ENCODE data around the gene SETDB2. TPM values are rescaled to one million over a fixed set of nuclear protein-coding genes. Genes with fewer than 3 reads are reported as not detected.

SETDB2 gene
- polyA plus RNA-seq, 3 donors: 4.8 to 6.8 (median 6.4) TPM

GRCh38 chr13:49454388-49455006 lies 10.4 kb downstream of the SETDB2 start:
- Histone ChIP-seq H3K36me3 (replicated peaks in 1 of 2; ENCODE audit: control insufficient read depth in 1 of 2, insufficient read depth in 2 of 2, low read length in 2 of 2) (peaks cover 4 to 21% of the 10 kb centered on the region in 2 donors), H3K4me1 (ENCODE audit: control insufficient read depth in 1 of 2, insufficient read depth in 2 of 2, low read length in 2 of 2) (no peaks in the 10 kb centered on the region), H3K27ac (ENCODE audit: low read depth in 1 of 2, low read length in 2 of 2) (no peak overlapping the region), H3K9ac (ENCODE audit: insufficient read depth, low read length, poor library complexity, severe bottlenecking) (no peak overlapping the region), H3K4me3 (replicated peaks in 1 of 3; ENCODE audit: low read depth in 2 of 3, low read length in 3 of 3) (no peak overlapping the region), H3K4me2 (replicated peaks; ENCODE audit: extremely low read depth, low read length, poor library complexity, severe bottlenecking) (no peak overlapping the region), H4K20me1 (ENCODE audit: insufficient read depth, low read length) (no peaks in the 10 kb centered on the region), H3K27me3 (ENCODE audit: control insufficient read depth in 2 of 2, insufficient read depth in 2 of 2, low read length in 2 of 2) (no peaks in the 10 kb centered on the region), H3K79me2 (ENCODE audit: insufficient read depth, low read length) (peaks cover 18% of the 10 kb centered on the region), H3K9me3 (replicated peaks in 1 of 2; ENCODE audit: control insufficient read depth in 1 of 2, insufficient read depth in 1 of 2, low read length in 2 of 2) (no peaks in the 10 kb centered on the region), H2AFZ (ENCODE audit: insufficient read depth, low read depth, low read length, poor library complexity, severe bottlenecking) (no peak overlapping the region)
- no peaks in the 10 kb centered on the region for H3K9me3 Mint-ChIP-seq
- no peak for TF ChIP-seq CTCF (IDR thresholded peaks at IDR 0.05)
- no peak overlapping the region for H3K4me3 Mint-ChIP-seq
- intact Hi-C loops (cut with micrococcal nuclease): no loop called here
- H3K27me3 Mint-ChIP-seq (ENCODE audit: low read depth in 3 of 3): no peaks in the 10 kb centered on the region
- WGBS (ENCODE audit: insufficient coverage): no CpG with 5 or more reads among the region's 4 CpGs
- peaks cover 7% of the 10 kb centered on the region for H3K4me1 Mint-ChIP-seq
- peaks cover 22% of the 10 kb centered on the region in 2 donors for H3K36me3 Mint-ChIP-seq
- no peak overlapping the region for H3K27ac Mint-ChIP-seq
- no peak for DNase-seq

- H3K36me3 Mint-ChIP-seq: peaks cover 22 to 23% of the 10 kb centered on the region in 2 donors
- Histone ChIP-seq H3K36me3 (replicated peaks in 1 of 2; ENCODE audit: control insufficient read depth in 1 of 2, insufficient read depth in 2 of 2, low read length in 2 of 2) (peaks cover 4 to 22% of the 10 kb centered on the region in 2 donors), H4K20me1 (ENCODE audit: insufficient read depth, low read length) (no peaks in the 10 kb centered on the region), H3K27me3 (ENCODE audit: control insufficient read depth in 2 of 2, insufficient read depth in 2 of 2, low read length in 2 of 2) (no peaks in the 10 kb centered on the region), H3K4me3 (replicated peaks in 1 of 3; ENCODE audit: low read depth in 2 of 3, low read length in 3 of 3) (no peak overlapping the region), H3K4me1 (ENCODE audit: control insufficient read depth in 1 of 2, insufficient read depth in 2 of 2, low read length in 2 of 2) (no peaks in the 10 kb centered on the region), H3K27ac (ENCODE audit: low read depth in 1 of 2, low read length in 2 of 2) (no peak overlapping the region), H3K79me2 (ENCODE audit: insufficient read depth, low read length) (peaks cover 13% of the 10 kb centered on the region), H3K9ac (ENCODE audit: insufficient read depth, low read length, poor library complexity, severe bottlenecking) (no peak overlapping the region), H3K9me3 (replicated peaks in 1 of 2; ENCODE audit: control insufficient read depth in 1 of 2, insufficient read depth in 1 of 2, low read length in 2 of 2) (no peaks in the 10 kb centered on the region), H2AFZ (ENCODE audit: insufficient read depth, low read depth, low read length, poor library complexity, severe bottlenecking) (no peak overlapping the region), H3K4me2 (replicated peaks; ENCODE audit: extremely low read depth, low read length, poor library complexity, severe bottlenecking) (no peak overlapping the region)
- intact Hi-C loops (cut with micrococcal nuclease): no loop called here
- H3K4me3 Mint-ChIP-seq: no peak overlapping the region
- no peaks in the 10 kb centered on the region for H3K9me3 Mint-ChIP-seq
- DNase-seq: no peak
- H3K27ac Mint-ChIP-seq: no peak overlapping the region
- no peak for TF ChIP-seq CTCF (IDR thresholded peaks at IDR 0.05)
- H3K27me3 Mint-ChIP-seq (ENCODE audit: low read depth in 3 of 3): no peaks in the 10 kb centered on the region
- H3K4me1 Mint-ChIP-seq: peaks cover 6% of the 10 kb centered on the region
Observed at GRCh38 chr13:49455007-49455398, 10.9 kb downstream of the SETDB2 start.

Data from CD14-positive monocyte (primary cell).